Measurements from ENCODE around the gene MMD. TPM values are rescaled to one million over a fixed set of nuclear protein-coding genes. Genes with fewer than 3 reads are reported as not detected.

Gene MMD
- total and polyA plus RNA-seq, 2 donors (not counting 1 experiment from before 2014, with no cell fraction given), result 19.2 to 29.4 TPM

- H3K4me3 ChIP-seq (ENCODE audit: control extremely low read depth in 1 of 5, extremely low read depth in 1 of 5, insufficient read depth in 1 of 5, low read depth in 2 of 5, low read length in 4 of 5), result no peak overlapping the region
- no peak overlapping the region for H3K4me2 ChIP-seq (replicated peaks; ENCODE audit: low read depth, low read length, poor library complexity, severe bottlenecking)
- WGBS (ENCODE audit: insufficient coverage), result no CpG with 5 or more reads among the region's 4 CpGs
- intact Hi-C loops (cut with micrococcal nuclease), result no loop called here
- Mint-ChIP-seq H3K4me3 (no peak overlapping the region), H3K4me1 (peaks cover 7% of the 10 kb centered on the region), H3K9me3 (ENCODE audit: insufficient read depth) (no peaks in the 10 kb centered on the region), H3K27me3 (no peaks in the 10 kb centered on the region), H3K27ac (no peak overlapping the region)
- no peaks in the 10 kb centered on the region for H3K79me2 ChIP-seq (ENCODE audit: control insufficient read depth, insufficient read depth, low read length)
- no peak overlapping the region for H3K9ac ChIP-seq (ENCODE audit: low read length)
- TF ChIP-seq EZH2 (IDR thresholded peaks at IDR 0.05; ENCODE audit: borderline replicate concordance, insufficient read depth, low read depth, low read length, poor library complexity, severe bottlenecking), result no peak
- TF ChIP-seq CTCF (IDR thresholded peaks at IDR 0.05), result no peak
- no peak overlapping the region for H3K27ac ChIP-seq (ENCODE audit: low read length in 2 of 2)
- H3K9me3 ChIP-seq (ENCODE audit: control extremely low read depth in 1 of 3, control insufficient read depth in 2 of 3, insufficient read depth in 1 of 3, low read length in 2 of 3), result no peaks in the 10 kb centered on the region
- H3K4me1 ChIP-seq (ENCODE audit: control insufficient read depth in 2 of 2, insufficient read depth in 2 of 2, low read length in 2 of 2), result peaks cover 4% of the 10 kb centered on the region in 2 donors
- H3K36me3 ChIP-seq (replicated peaks in 1 of 2; ENCODE audit: control extremely low read depth in 1 of 2, control insufficient read depth in 1 of 2, extremely low read depth in 1 of 2, insufficient read depth in 2 of 2, low read length in 1 of 2), result peaks cover 19 to 53% of the 10 kb centered on the region in 2 experiments
- DNase-seq, result no peak
- no peak overlapping the region for H2AFZ ChIP-seq (ENCODE audit: insufficient read depth, low read depth, low read length, poor library complexity, severe bottlenecking)
- ChIA-PET CTCF (interaction anchor here (1.5 kb wide), 1 partner anchor 16 kb away, joined by 5 read pairs; no protein-coding TSS in a partner anchor), POLR2A (no interaction called here)
- no peak for ATAC-seq (ENCODE audit: low read depth)
- H4K20me1 ChIP-seq (ENCODE audit: control insufficient read depth, insufficient read depth, low read length, poor library complexity, severe bottlenecking), result no peaks in the 10 kb centered on the region
- no peaks in the 10 kb centered on the region for H3K27me3 ChIP-seq (replicated peaks in 1 of 4; ENCODE audit: control extremely low read depth in 1 of 4, control insufficient read depth in 3 of 4, insufficient read depth in 4 of 4, low read length in 3 of 4)
Observed at GRCh38 chr17:55402374-55402773, 19.3 kb downstream of the MMD start.

GRCh38 chr17:55398689-55399088 lies 22.9 kb downstream of the MMD start:
- no peak overlapping the region for H3K4me2 ChIP-seq (replicated peaks; ENCODE audit: low read depth, low read length, poor library complexity, severe bottlenecking)
- no peak overlapping the region for H2AFZ ChIP-seq (ENCODE audit: insufficient read depth, low read depth, low read length, poor library complexity, severe bottlenecking)
- ATAC-seq (ENCODE audit: low read depth), result no peak
- H3K79me2 ChIP-seq (ENCODE audit: control insufficient read depth, insufficient read depth, low read length), result no peaks in the 10 kb centered on the region
- no peaks in the 10 kb centered on the region for H3K4me1 ChIP-seq (ENCODE audit: control insufficient read depth in 2 of 2, insufficient read depth in 2 of 2, low read length in 2 of 2)
- no peaks in the 10 kb centered on the region for H3K9me3 ChIP-seq (ENCODE audit: control extremely low read depth in 1 of 3, control insufficient read depth in 2 of 3, insufficient read depth in 1 of 3, low read length in 2 of 3)
- Mint-ChIP-seq H3K9me3 (ENCODE audit: insufficient read depth) (no peaks in the 10 kb centered on the region), H3K27ac (no peak overlapping the region), H3K4me3 (no peak overlapping the region), H3K27me3 (no peaks in the 10 kb centered on the region), H3K4me1 (peaks cover 3% of the 10 kb centered on the region)
- intact Hi-C loops (cut with micrococcal nuclease), result no loop called here
- DNase-seq, result no peak
- peaks cover 17 to 38% of the 10 kb centered on the region in 2 experiments for H3K36me3 ChIP-seq (replicated peaks in 1 of 2; ENCODE audit: control extremely low read depth in 1 of 2, control insufficient read depth in 1 of 2, extremely low read depth in 1 of 2, insufficient read depth in 2 of 2, low read length in 1 of 2)
- H3K27me3 ChIP-seq (replicated peaks in 1 of 4; ENCODE audit: control extremely low read depth in 1 of 4, control insufficient read depth in 3 of 4, insufficient read depth in 4 of 4, low read length in 3 of 4), result no peaks in the 10 kb centered on the region
- no peak overlapping the region for H3K9ac ChIP-seq (ENCODE audit: low read length)
- TF ChIP-seq EZH2 (IDR thresholded peaks at IDR 0.05; ENCODE audit: borderline replicate concordance, insufficient read depth, low read depth, low read length, poor library complexity, severe bottlenecking) (no peak), CTCF (IDR thresholded peaks at IDR 0.05) (no peak)
- WGBS (ENCODE audit: insufficient coverage), result 100% methylated on average over 2 of the region's 5 CpGs
- CTCF ChIA-PET, result interaction anchor here (0.8 to 1.6 kb wide), 2 partner anchors 42 to 115 kb away, joined by 3 to 4 read pairs; no protein-coding TSS in a partner anchor
- POLR2A ChIA-PET, result no interaction called here
- H4K20me1 ChIP-seq (ENCODE audit: control insufficient read depth, insufficient read depth, low read length, poor library complexity, severe bottlenecking), result no peaks in the 10 kb centered on the region
- no peak overlapping the region for H3K27ac ChIP-seq (ENCODE audit: low read length in 2 of 2)
- H3K4me3 ChIP-seq (ENCODE audit: control extremely low read depth in 1 of 5, extremely low read depth in 1 of 5, insufficient read depth in 1 of 5, low read depth in 2 of 5, low read length in 4 of 5), result no peak overlapping the region

All from B cell (primary cell).